ENCODE results near the gene KCNJ6. TPM values are rescaled to one million over a fixed set of nuclear protein-coding genes. Genes with fewer than 3 reads are reported as not detected.

The KCNJ6 gene
- total RNA-seq, 1 experiment from 2014 or later, result 1.2 TPM

DNA sequence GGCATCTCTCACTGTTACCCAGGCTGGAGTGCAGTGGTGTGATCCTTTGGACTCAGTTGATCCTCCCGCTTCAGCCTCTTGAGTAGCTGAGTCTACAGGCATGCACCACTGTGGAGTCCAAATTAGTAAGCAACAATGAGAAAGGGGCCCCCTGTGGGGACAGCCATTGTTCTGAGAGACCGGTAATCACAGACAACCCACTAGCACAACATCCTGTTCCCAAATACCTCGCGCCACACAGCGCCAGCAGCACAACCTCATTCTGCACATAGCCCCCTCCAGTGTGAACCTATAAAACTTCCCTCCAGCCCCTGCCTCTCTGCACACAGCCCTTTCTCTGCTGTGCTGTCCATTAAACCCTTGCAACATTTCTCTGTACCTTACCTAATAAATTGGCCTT, 323.2 kb downstream of the KCNJ6 start:
- H3K9ac ChIP-seq (ENCODE audit: extremely low read depth, insufficient read length, low read length), result no peak overlapping the region

More for the DNA sequence above, 323.2 kb downstream of the KCNJ6 start:
- Histone ChIP-seq H3K9me3 (ENCODE audit: control insufficient read depth, low read depth, low read length) (no peaks in the 10 kb centered on the region), H3K14ac (ENCODE audit: insufficient read depth, low read length) (no peak overlapping the region), H4K5ac (ENCODE audit: insufficient read length, low read depth, low read length) (no peak overlapping the region), H3K4me1 (ENCODE audit: insufficient read depth, low read length) (peaks cover 17% of the 10 kb centered on the region), H3K23ac (ENCODE audit: insufficient read length, low read depth, low read length) (no peak overlapping the region), H2AFZ (ENCODE audit: low read length) (no peak overlapping the region), H2BK120ac (ENCODE audit: low read depth, low read length, poor library complexity, severe bottlenecking) (no peak overlapping the region), H3K18ac (ENCODE audit: insufficient read length, low read depth, low read length) (no peak overlapping the region), H4K91ac (ENCODE audit: insufficient read length, low read depth, low read length) (no peak overlapping the region), H3K79me2 (ENCODE audit: insufficient read depth, low read length) (peaks cover 2% of the 10 kb centered on the region; the same call in 1 of the 2 replicates), H3T11ph (ENCODE audit: low read length) (no peak overlapping the region), H2BK12ac (ENCODE audit: insufficient read length, low read depth, low read length) (no peak overlapping the region), H2BK20ac (ENCODE audit: low read depth, low read length, poor library complexity, severe bottlenecking) (no peak overlapping the region), H3K27ac (ENCODE audit: insufficient read length, low read depth, low read length) (peak overlapping the region; percentile 96), H2BK5ac (ENCODE audit: insufficient read length, low read length) (no peak overlapping the region), H4K8ac (replicated peaks; ENCODE audit: insufficient read length, low read depth, low read length) (no peak overlapping the region), H3K79me1 (ENCODE audit: insufficient read depth, low read depth, low read length, poor library complexity, severe bottlenecking) (no peaks in the 10 kb centered on the region), H2BK15ac (ENCODE audit: low read depth, low read length) (no peak overlapping the region), H3K4ac (ENCODE audit: low read depth, low read length) (no peak overlapping the region), H3K56ac (ENCODE audit: insufficient read length, low read depth, low read length) (no peak overlapping the region), H4K20me1 (ENCODE audit: control insufficient read depth, insufficient read depth, insufficient read length) (no peaks in the 10 kb centered on the region), H3K4me2 (ENCODE audit: insufficient read depth, insufficient read length, low read length) (peak overlapping the region; percentile 44), H3K23me2 (ENCODE audit: insufficient read length, low read depth, low read length, poor library complexity, severe bottlenecking) (no peaks in the 10 kb centered on the region), H3K27me3 (ENCODE audit: insufficient read depth, low read length) (no peaks in the 10 kb centered on the region), H2AK5ac (ENCODE audit: insufficient read length, low read length) (no peak overlapping the region)
- Mint-ChIP-seq H3K36me3 (ENCODE audit: insufficient read depth in 1 of 3, low read depth in 3 of 3) (peaks cover 0 to 7% (median 0%) of the 10 kb centered on the region in 3 experiments; a peak in 3 of 7 replicates), H3K27me3 (ENCODE audit: low read depth) (peaks cover 1% of the 10 kb centered on the region; the same call in 1 of the 2 replicates), H3K4me1 (peaks cover 10 to 11% of the 10 kb centered on the region in 2 experiments), H3K27ac (peak overlapping the region in 2 of 3 experiments; percentile 77 to 95), H3K4me3 (peak overlapping the region; percentile 9 to 41; a peak in 3 of 5 replicates), H3K9me3 (peaks cover 0 to 10% of the 10 kb centered on the region in 2 experiments; a peak in 3 of 5 replicates)
- peak; percentile 93 for DNase-seq
- WGBS (ENCODE audit: extremely low coverage, insufficient read length, low lambda C conversion rate), result no CpG with 5 or more reads among the region's 5 CpGs
- TF ChIP-seq, protein P1, sequence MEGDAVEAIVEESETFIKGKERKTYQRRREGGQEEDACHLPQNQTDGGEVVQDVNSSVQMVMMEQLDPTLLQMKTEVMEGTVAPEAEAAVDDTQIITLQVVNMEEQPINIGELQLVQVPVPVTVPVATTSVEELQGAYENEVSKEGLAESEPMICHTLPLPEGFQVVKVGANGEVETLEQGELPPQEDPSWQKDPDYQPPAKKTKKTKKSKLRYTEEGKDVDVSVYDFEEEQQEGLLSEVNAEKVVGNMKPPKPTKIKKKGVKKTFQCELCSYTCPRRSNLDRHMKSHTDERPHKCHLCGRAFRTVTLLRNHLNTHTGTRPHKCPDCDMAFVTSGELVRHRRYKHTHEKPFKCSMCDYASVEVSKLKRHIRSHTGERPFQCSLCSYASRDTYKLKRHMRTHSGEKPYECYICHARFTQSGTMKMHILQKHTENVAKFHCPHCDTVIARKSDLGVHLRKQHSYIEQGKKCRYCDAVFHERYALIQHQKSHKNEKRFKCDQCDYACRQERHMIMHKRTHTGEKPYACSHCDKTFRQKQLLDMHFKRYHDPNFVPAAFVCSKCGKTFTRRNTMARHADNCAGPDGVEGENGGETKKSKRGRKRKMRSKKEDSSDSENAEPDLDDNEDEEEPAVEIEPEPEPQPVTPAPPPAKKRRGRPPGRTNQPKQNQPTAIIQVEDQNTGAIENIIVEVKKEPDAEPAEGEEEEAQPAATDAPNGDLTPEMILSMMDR (conservative IDR thresholded peaks at IDR 0.05), result no peak; the same call in 2 of the 3 replicates

Measured in H9 (cell line).